ENCODE data around the gene CSRNP3.

Gene CSRNP3

DNA sequence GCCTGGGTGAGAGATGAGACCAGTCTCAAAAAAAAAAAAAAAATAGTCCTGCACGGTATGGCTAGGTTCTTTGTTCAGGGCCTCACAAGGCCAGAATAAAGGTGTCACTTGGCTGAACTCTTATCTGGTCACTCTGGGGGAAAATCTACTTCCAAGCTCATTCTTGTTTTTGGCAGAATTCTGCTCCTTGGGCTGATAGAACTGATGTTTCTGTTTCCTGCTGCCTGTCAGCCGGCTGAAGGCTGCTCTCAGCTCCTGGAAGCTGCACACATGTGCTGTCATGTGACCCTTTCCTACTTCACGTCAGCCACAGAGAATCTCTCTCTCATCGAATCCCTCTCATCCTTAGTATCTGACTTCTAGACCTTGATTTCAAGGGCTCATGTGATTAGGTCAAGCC, 10.4 kb downstream of the CSRNP3 start:
- TF ChIP-seq CTCF (IDR thresholded peaks at IDR 0.05; ENCODE audit: insufficient read depth, low read depth, low read length, missing control alignments) = no peak
- no peak for DNase-seq (ENCODE audit: low read depth)
- H3K4me3 ChIP-seq (ENCODE audit: low read length) = no peak overlapping the region

DNA sequence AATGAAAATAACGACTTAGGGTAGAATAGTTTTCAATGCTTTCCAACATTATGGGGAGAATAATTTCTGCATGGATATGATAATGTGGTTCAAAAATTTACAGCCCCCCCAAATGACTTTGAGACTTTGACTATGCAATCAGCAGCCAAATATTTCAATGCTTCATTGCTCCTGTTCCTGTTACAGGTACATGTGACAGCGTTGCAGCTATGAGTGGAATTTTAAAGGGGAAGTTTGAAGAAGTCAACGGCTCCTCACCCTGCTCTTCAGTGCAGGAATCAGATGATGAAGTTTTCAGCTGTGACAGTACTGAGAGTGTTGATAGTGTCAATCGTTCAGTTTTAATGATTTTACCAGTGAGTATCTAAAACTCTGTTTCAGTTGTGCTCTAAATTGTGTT, 25.1 kb downstream of the CSRNP3 start:
- DNase-seq (ENCODE audit: low read depth) = no peak
- no peak overlapping the region for H3K4me3 ChIP-seq (ENCODE audit: low read length)
- TF ChIP-seq CTCF (IDR thresholded peaks at IDR 0.05; ENCODE audit: insufficient read depth, low read depth, low read length, missing control alignments) = no peak

- no peak for DNase-seq (ENCODE audit: low read depth)
- H3K4me3 ChIP-seq (ENCODE audit: low read length) = no peak overlapping the region
- TF ChIP-seq CTCF (IDR thresholded peaks at IDR 0.05; ENCODE audit: insufficient read depth, low read depth, low read length, missing control alignments) = no peak
Observed at GRCh38 chr2:165497659-165498317, 28.3 kb downstream of the CSRNP3 start.

DNA sequence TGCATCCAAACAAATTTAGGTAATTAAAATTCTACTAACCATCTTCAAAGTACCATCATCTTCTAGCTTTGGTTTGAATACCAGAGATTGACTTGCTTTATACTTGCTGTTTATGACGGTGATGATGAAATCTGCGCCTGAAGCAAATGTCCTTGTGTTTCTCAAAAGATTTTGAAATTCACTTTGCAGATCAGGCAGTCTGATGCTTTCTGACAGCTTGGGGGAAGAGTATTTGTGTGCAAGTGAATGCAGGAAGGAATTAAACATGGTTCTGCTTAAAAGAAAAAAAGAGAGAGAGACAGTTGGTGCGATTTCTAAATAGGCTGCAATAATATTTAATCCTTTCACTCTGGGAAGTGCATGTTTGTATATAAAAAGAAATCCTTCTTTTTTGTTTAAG, 29.6 kb downstream of the CSRNP3 start:
- TF ChIP-seq CTCF (IDR thresholded peaks at IDR 0.05; ENCODE audit: insufficient read depth, low read depth, low read length, missing control alignments) = no peak
- no peak overlapping the region for H3K4me3 ChIP-seq (ENCODE audit: low read length)
- no peak for DNase-seq (ENCODE audit: low read depth)

- H3K4me3 ChIP-seq (ENCODE audit: low read length) = no peak overlapping the region
- DNase-seq (ENCODE audit: low read depth) = no peak
- TF ChIP-seq CTCF (IDR thresholded peaks at IDR 0.05; ENCODE audit: insufficient read depth, low read depth, low read length, missing control alignments) = no peak
Observed at GRCh38 chr2:165500001-165500400, 30.5 kb downstream of the CSRNP3 start.

GRCh38 chr2:165500816-165501215, 31.3 kb downstream of the CSRNP3 start:
- TF ChIP-seq CTCF (IDR thresholded peaks at IDR 0.05; ENCODE audit: insufficient read depth, low read depth, low read length, missing control alignments) = no peak
- no peak overlapping the region for H3K4me3 ChIP-seq (ENCODE audit: low read length)
- no peak for DNase-seq (ENCODE audit: low read depth)

- no peak for TF ChIP-seq CTCF (IDR thresholded peaks at IDR 0.05; ENCODE audit: insufficient read depth, low read depth, low read length, missing control alignments)
- no peak for DNase-seq (ENCODE audit: low read depth)
- no peak overlapping the region for H3K4me3 ChIP-seq (ENCODE audit: low read length)
Observed at GRCh38 chr2:165505514-165505913, 36.0 kb downstream of the CSRNP3 start.
